GM12878 (cell line): ENCODE results near the gene DIP2B. TPM values are rescaled to one million over a fixed set of nuclear protein-coding genes. Genes with fewer than 3 reads are reported as not detected.

Experiments used
- ATAC-seq: fragments of 200-7000 bp; cut with Tn5 transposase; 3 replicates; pipeline ENCODE4 v1.9.1; 2020; ENCODE audit warnings: mild to moderate bottlenecking, moderate library complexity
- BruUV-seq: library from RNA; stranded (reverse); fragments of 400-500 nt; replicated peaks from 2 replicates; lab custom pipeline; 2021; lab: Mats Ljungman, UMichigan
- CTCF ChIA-PET: fragments of 300-600 bp; sonication (Branson Sonifier 250); formaldehyde crosslinking; extraction: SDS; loops from one replicate; lab custom pipeline; 2021; ENCODE audit warnings: inconsistent platforms; lab: Yijun Ruan, JAX
- POLR2A ChIA-PET: fragments of 350-600 bp; formaldehyde crosslinking; extraction: SDS; loops from one replicate; lab custom pipeline; 2021; ENCODE audit warnings: inconsistent platforms; lab: Charles Lee
- RAD21 ChIA-PET: fragments of 300-600 bp; sonication (Branson Sonifier 250); formaldehyde crosslinking; loops from one replicate; lab custom pipeline; 2023; ENCODE audit warnings: antibody characterized with exemption; ENCODE audit not compliant: unreplicated experiment; lab: Charles Lee
- SMC1A ChIA-PET: fragments of 300-600 bp; sonication (Branson Sonifier 250); formaldehyde crosslinking; loops from one replicate; lab custom pipeline; 2023; ENCODE audit not compliant: unreplicated experiment, uncharacterized antibody; lab: Charles Lee
- DNase-seq: peaks from one replicate; pipeline ENCODE4 v3.0.0-alpha.2; 2011; ENCODE audit warnings: low read depth, low spot score
- FAIRE-seq: peaks from 3 replicates; lab custom pipeline; 2011; peaks lifted over from hg19 to GRCh38; lab: Jason Lieb, UNC
- H2AFZ ChIP-seq: 2 replicates; pipeline ENCODE4 v1.6.0; 2011; ENCODE audit warnings: low read depth, low read length, control low read depth; ENCODE audit not compliant: control insufficient read depth
- H3K27ac ChIP-seq: 2 replicates; pipeline ENCODE4 v1.5.1; 2011; ENCODE audit warnings: control low read depth; ENCODE audit not compliant: control insufficient read depth, insufficient read depth
- H3K27me3 ChIP-seq, 2 experiments: replicated peaks in 1 of 2; 2 replicates each; pipeline versions ENCODE4 v1.6.0 to v1.6.1; 2011; ENCODE audit warnings: low read length in 1 of 2; ENCODE audit not compliant: control insufficient read depth in 2 of 2, insufficient read depth in 2 of 2
- H3K36me3 ChIP-seq, 2 experiments: 2 replicates each; pipeline ENCODE4 v1.5.1; 2011; ENCODE audit warnings: low read length in 1 of 2; ENCODE audit not compliant: control insufficient read depth in 2 of 2, insufficient read depth in 2 of 2
- H3K4me1 ChIP-seq: 2 replicates; pipeline ENCODE4 v1.6.1; 2011; ENCODE audit warnings: mild to moderate bottlenecking, low read length, moderate library complexity, mixed read lengths; ENCODE audit not compliant: control insufficient read depth, insufficient read depth
- H3K4me2 ChIP-seq: 2 replicates; pipeline ENCODE4 v1.6.0; 2011; ENCODE audit warnings: control low read depth; ENCODE audit not compliant: control insufficient read depth, insufficient read depth
- H3K4me3 ChIP-seq: fragments of 200-600 bp; sonication (generic); 2 replicates; pipeline ENCODE4 v1.5.1; 2016
- H3K79me2 ChIP-seq: 2 replicates; pipeline ENCODE4 v1.6.0; 2011; ENCODE audit warnings: low read length; ENCODE audit not compliant: control insufficient read depth, insufficient read depth
- H3K9ac ChIP-seq: 2 replicates; pipeline ENCODE4 v1.8.0; 2011; ENCODE audit warnings: low read length, control low read depth, mixed read lengths; ENCODE audit not compliant: control insufficient read depth, insufficient read depth
- H3K9me3 ChIP-seq: replicated peaks from 3 replicates; pipeline ENCODE4 v1.5.1; 2011; ENCODE audit warnings: mild to moderate bottlenecking, low read length; ENCODE audit not compliant: control insufficient read depth, insufficient read depth
- H4K20me1 ChIP-seq: 2 replicates; pipeline ENCODE4 v1.6.0; 2011; ENCODE audit not compliant: control insufficient read depth, insufficient read depth
- CBFB ChIP-seq: IDR thresholded peaks from 2 replicates; pipeline ENCODE4 v1.6.1; 2016; ENCODE audit warnings: antibody characterized with exemption, low read depth
- CBX3 ChIP-seq: fragments of 200-600 bp; sonication (generic); IDR thresholded peaks from 2 replicates; pipeline ENCODE4 v1.6.1; 2016; ENCODE audit warnings: low read depth, borderline replicate concordance
- CREB1 ChIP-seq: IDR thresholded peaks from 2 replicates; pipeline ENCODE4 v1.6.1; 2012; ENCODE audit warnings: low read depth, mild to moderate bottlenecking, inconsistent platforms
- GATAD2B ChIP-seq: fragments of 450-650 bp; conservative IDR thresholded peaks from 2 replicates; pipeline ENCODE4 v1.6.1; 2017; ENCODE audit warnings: low read depth, mild to moderate bottlenecking, moderate library complexity
- KDM1A ChIP-seq: fragments of 200-600 bp; sonication (generic); IDR thresholded peaks from 2 replicates; pipeline ENCODE4 v1.6.1; 2016; ENCODE audit warnings: borderline replicate concordance
- MEF2B ChIP-seq: fragments of 450-650 bp; IDR thresholded peaks from 2 replicates; pipeline ENCODE4 v1.6.1; 2018; ENCODE audit warnings: mild to moderate bottlenecking, moderate library complexity; ENCODE audit not compliant: partially characterized antibody, poor library complexity, severe bottlenecking
- PAX8 ChIP-seq: fragments of 450-650 bp; IDR thresholded peaks from 2 replicates; pipeline ENCODE4 v1.6.1; 2017; ENCODE audit warnings: mild to moderate bottlenecking, moderate library complexity
- POU2F2 ChIP-seq: IDR thresholded peaks from 3 replicates; pipeline ENCODE4 v1.6.1; 2011; ENCODE audit warnings: low read depth, mild to moderate bottlenecking, low read length, borderline replicate concordance
- SREBF1 ChIP-seq: IDR thresholded peaks from 2 replicates; pipeline ENCODE4 v1.6.1; 2012; ENCODE audit warnings: mild to moderate bottlenecking, low read length
- STAT1 ChIP-seq: fragments of 450-650 bp; conservative IDR thresholded peaks from 2 replicates; pipeline ENCODE4 v1.6.1; 2014; ENCODE audit warnings: antibody characterized with exemption, mild to moderate bottlenecking
- YY1 ChIP-seq: IDR thresholded peaks from 2 replicates; pipeline ENCODE4 v1.6.1; 2011; ENCODE audit warnings: low read depth, mild to moderate bottlenecking, low read length
- WGBS: methylation state at CpG from one replicate; pipeline ENCODE4 v1.1.6; 2016; ENCODE audit warnings: low lambda C conversion rate; ENCODE audit not compliant: insufficient replicate concordance, insufficient coverage; ENCODE audit errors: missing lambda C conversion rate; 5-methylcytosine and 5-hydroxymethylcytosine counted together
- in situ Hi-C: fragments of 300-500 bp; cut with MboI; formaldehyde crosslinking; loops from 9 replicates; pipeline ENCODE4 v1.14.3; 2018; ENCODE audit warnings: mixed read lengths
- intact Hi-C: fragments of 100-400 bp; cut with micrococcal nuclease; formaldehyde crosslinking; loops from one replicate; pipeline ENCODE4 v1.14.2; 2022; ENCODE audit not compliant: unreplicated experiment
- polyA plus RNA-seq, 11 experiments: library from polyadenylated mRNA; depleted of rRNA in 4 of 11; unstranded in 6 of 11; stranded (reverse) in 5 of 11; fragments of >200 nt; fragmentation: Nextera tagmentation in 4 of 11; fragmentation: Illumina TruSeq in 1 of 11; extraction: Ambion mirVana in 4 of 11; extraction: Trizol in 1 of 11; gene quantifications; 1 replicate in 1 of 11; 2 replicates in 10 of 11; pipeline versions ENCODE4 v1.2.1 to v1.2.3, GENCODE V29; 2011 to 2016; ENCODE audit warnings: inconsistent platforms in 2 of 11, missing spikeins in 2 of 11, low read depth in 1 of 11
- total RNA-seq, 4 experiments: library from RNA; depleted of rRNA in 3 of 4; stranded (reverse); fragments of >200 nt in 3 of 4; fragmentation: Illumina TruSeq in 1 of 4; extraction: Trizol in 1 of 4; gene quantifications; 2 replicates each; pipeline versions ENCODE4 v1.2.1 to v1.2.3, GENCODE V29; 2013 to 2021

Gene DIP2B
- total and polyA plus RNA-seq, 10 of the 15 experiments (the other 5 are each of a cell fraction or from before 2014, with no cell fraction given), result 4.5 to 30.0 (median 18.6) TPM

- RAD21 ChIA-PET, result interaction anchor here (1.0 kb wide), 1 partner anchor 111 kb away, joined by 3 read pairs; the partner anchor contains the start of gene DIP2B
- in situ Hi-C loops (no loop called here), intact Hi-C loops (no loop called here)
- Histone ChIP-seq H3K36me3 (no peaks in the 10 kb centered on the region; a peak in 1 of 4 replicates), H3K9ac (no peak overlapping the region), H4K20me1 (0 out of 2 replicates have a peak, but pooled peaks cover 2% of the 10 kb centered on the region), H3K4me3 (no peak overlapping the region), H2AFZ (no peak overlapping the region), H3K79me2 (peaks cover 11% of the 10 kb centered on the region), H3K27ac (no peak overlapping the region), H3K27me3 (no peaks in the 10 kb centered on the region), H3K4me1 (peaks cover 9% of the 10 kb centered on the region), H3K9me3 (no peaks in the 10 kb centered on the region), H3K4me2 (no peak overlapping the region)
- POLR2A ChIA-PET, result interaction anchor here (0.9 kb wide), 1 partner anchor 49 kb away, joined by 3 read pairs; no protein-coding TSS in a partner anchor
- no TSS peak for BruUV-seq
- WGBS, result 100% methylated on average over 1 of the region's 1 CpG
- TF ChIP-seq YY1, result no peak
- no peak for TF ChIP-seq MEF2B
- no peak for TF ChIP-seq CBX3
- no peak for TF ChIP-seq CREB1
- TF ChIP-seq PAX8, result no peak
- no peak for TF ChIP-seq CBFB
- no peak for TF ChIP-seq STAT1
- no peak for TF ChIP-seq GATAD2B
- no peak for TF ChIP-seq SREBF1
- TF ChIP-seq KDM1A, result no peak
- TF ChIP-seq POU2F2, result no peak
- no peak for FAIRE-seq
- no peak for ATAC-seq
- SMC1A ChIA-PET, result interaction anchor here (0.7 to 1.4 kb wide), 6 partner anchors 9 to 55 kb away, joined by 3 to 6 read pairs (median 4); no protein-coding TSS in a partner anchor
- CTCF ChIA-PET, result interaction anchor here (0.6 kb wide), 1 partner anchor 648 kb away, joined by 4 read pairs; no protein-coding TSS in a partner anchor
- DNase-seq, result no peak
Observed at GRCh38 chr12:50615907-50616296, 111.1 kb downstream of the DIP2B start.
